ENCODE measurements around the gene PCK1.

PCK1 gene

GRCh38 chr20:57592263-57593092 is 31.6 kb downstream of the PCK1 start:
- Histone ChIP-seq H3K14ac (ENCODE audit: low read length in 2 of 2) (no peak overlapping the region), H3K23ac (ENCODE audit: low read length in 2 of 2) (no peak overlapping the region), H3K4me2 (ENCODE audit: low read length, poor library complexity, severe bottlenecking) (no peak overlapping the region), H2BK120ac (ENCODE audit: low read depth, low read length) (no peak overlapping the region), H3K36me3 (ENCODE audit: control insufficient read depth in 1 of 2, insufficient read depth in 2 of 2, low read depth in 1 of 2, low read length in 2 of 2) (no peaks in the 10 kb centered on the region), H3K27me3 (ENCODE audit: control insufficient read depth in 1 of 2, insufficient read depth in 1 of 2, low read length in 2 of 2) (peaks cover 17 to 53% of the 10 kb centered on the region in 2 experiments), H3K4me1 (ENCODE audit: control insufficient read depth, insufficient read depth, low read depth, low read length) (peaks cover 4% of the 10 kb centered on the region), H3K4ac (ENCODE audit: low read depth in 1 of 2, low read length in 2 of 2) (no peak overlapping the region), H4K91ac (ENCODE audit: low read length) (no peak overlapping the region), H2BK5ac (ENCODE audit: low read depth, low read length, poor library complexity, severe bottlenecking) (no peak overlapping the region), H2BK15ac (ENCODE audit: low read depth, poor library complexity, severe bottlenecking) (no peak overlapping the region), H2AFZ (ENCODE audit: low read depth, low read length) (no peak overlapping the region), H3K18ac (ENCODE audit: low read depth in 1 of 2, low read length in 2 of 2) (no peak overlapping the region), H3K79me1 (replicated peaks; ENCODE audit: low read length, poor library complexity, severe bottlenecking) (no peaks in the 10 kb centered on the region), H3K9ac (ENCODE audit: low read length) (no peak overlapping the region), H4K8ac (ENCODE audit: low read length) (no peak overlapping the region), H2BK12ac (ENCODE audit: low read length in 2 of 2) (no peak overlapping the region), H3K27ac (ENCODE audit: low read length, poor library complexity, severe bottlenecking) (no peak overlapping the region), H3K9me3 (ENCODE audit: control insufficient read depth, low read length) (peaks cover 6% of the 10 kb centered on the region), H2AK5ac (ENCODE audit: low read length, severe bottlenecking) (no peak overlapping the region), H3K4me3 (ENCODE audit: insufficient read depth in 1 of 2, low read depth in 1 of 2, low read length in 2 of 2) (no peak overlapping the region)
- no peak for DNase-seq
- 85% methylated on average over 21 of the region's 22 CpGs for WGBS

- H2BK12ac ChIP-seq (ENCODE audit: low read length in 2 of 2): no peak overlapping the region
Observed at GRCh38 chr20:57593134-57593886, 32.4 kb downstream of the PCK1 start.

GRCh38 chr20:57594092-57594951 is 33.4 kb downstream of the PCK1 start:
- Histone ChIP-seq H4K91ac (ENCODE audit: low read length) (no peak overlapping the region), H2AK5ac (ENCODE audit: low read length, severe bottlenecking) (no peak overlapping the region), H2AFZ (ENCODE audit: low read depth, low read length) (no peak overlapping the region), H3K36me3 (ENCODE audit: control insufficient read depth in 1 of 2, insufficient read depth in 2 of 2, low read depth in 1 of 2, low read length in 2 of 2) (no peaks in the 10 kb centered on the region), H2BK15ac (ENCODE audit: low read depth, poor library complexity, severe bottlenecking) (no peak overlapping the region), H2BK120ac (ENCODE audit: low read depth, low read length) (no peak overlapping the region), H3K4ac (ENCODE audit: low read depth in 1 of 2, low read length in 2 of 2) (no peak overlapping the region), H4K8ac (ENCODE audit: low read length) (no peak overlapping the region), H3K18ac (ENCODE audit: low read depth in 1 of 2, low read length in 2 of 2) (no peak overlapping the region), H2BK5ac (ENCODE audit: low read depth, low read length, poor library complexity, severe bottlenecking) (no peak overlapping the region), H3K4me1 (ENCODE audit: control insufficient read depth, insufficient read depth, low read depth, low read length) (peaks cover 4% of the 10 kb centered on the region), H3K79me1 (replicated peaks; ENCODE audit: low read length, poor library complexity, severe bottlenecking) (no peaks in the 10 kb centered on the region), H2BK12ac (ENCODE audit: low read length in 2 of 2) (no peak overlapping the region), H3K27ac (ENCODE audit: low read length, poor library complexity, severe bottlenecking) (no peak overlapping the region), H3K14ac (ENCODE audit: low read length in 2 of 2) (no peak overlapping the region), H3K9ac (ENCODE audit: low read length) (no peak overlapping the region), H3K4me3 (ENCODE audit: insufficient read depth in 1 of 2, low read depth in 1 of 2, low read length in 2 of 2) (no peak overlapping the region), H3K27me3 (ENCODE audit: control insufficient read depth in 1 of 2, insufficient read depth in 1 of 2, low read length in 2 of 2) (peaks cover 34 to 59% of the 10 kb centered on the region in 2 experiments), H3K23ac (ENCODE audit: low read length in 2 of 2) (no peak overlapping the region), H3K9me3 (ENCODE audit: control insufficient read depth, low read length) (no peaks in the 10 kb centered on the region), H3K4me2 (ENCODE audit: low read length, poor library complexity, severe bottlenecking) (no peak overlapping the region)
- WGBS: 52% methylated on average over 17 of the region's 27 CpGs
- DNase-seq: peak; percentile 30

More at GRCh38 chr20:57593134-57593886, 32.4 kb downstream of the PCK1 start:
- H2BK5ac ChIP-seq (ENCODE audit: low read depth, low read length, poor library complexity, severe bottlenecking): no peak overlapping the region
- no peak overlapping the region for H3K18ac ChIP-seq (ENCODE audit: low read depth in 1 of 2, low read length in 2 of 2)
- no peak overlapping the region for H2BK15ac ChIP-seq (ENCODE audit: low read depth, poor library complexity, severe bottlenecking)
- H3K4me2 ChIP-seq (ENCODE audit: low read length, poor library complexity, severe bottlenecking): no peak overlapping the region
- no peak overlapping the region for H3K4me3 ChIP-seq (ENCODE audit: insufficient read depth in 1 of 2, low read depth in 1 of 2, low read length in 2 of 2)
- H3K9me3 ChIP-seq (ENCODE audit: control insufficient read depth, low read length): no peaks in the 10 kb centered on the region
- H3K14ac ChIP-seq (ENCODE audit: low read length in 2 of 2): no peak overlapping the region
- H3K23ac ChIP-seq (ENCODE audit: low read length in 2 of 2): no peak overlapping the region
- H4K8ac ChIP-seq (ENCODE audit: low read length): no peak overlapping the region
- H3K4me1 ChIP-seq (ENCODE audit: control insufficient read depth, insufficient read depth, low read depth, low read length): peaks cover 4% of the 10 kb centered on the region
- H4K91ac ChIP-seq (ENCODE audit: low read length): no peak overlapping the region
- no peak for DNase-seq
- no peak overlapping the region for H3K27ac ChIP-seq (ENCODE audit: low read length, poor library complexity, severe bottlenecking)
- peaks cover 26 to 59% of the 10 kb centered on the region in 2 experiments for H3K27me3 ChIP-seq (ENCODE audit: control insufficient read depth in 1 of 2, insufficient read depth in 1 of 2, low read length in 2 of 2)
- H3K79me1 ChIP-seq (replicated peaks; ENCODE audit: low read length, poor library complexity, severe bottlenecking): no peaks in the 10 kb centered on the region
- H2BK120ac ChIP-seq (ENCODE audit: low read depth, low read length): no peak overlapping the region
- H2AK5ac ChIP-seq (ENCODE audit: low read length, severe bottlenecking): no peak overlapping the region
- WGBS: 66% methylated on average over 17 of the region's 17 CpGs
- no peaks in the 10 kb centered on the region for H3K36me3 ChIP-seq (ENCODE audit: control insufficient read depth in 1 of 2, insufficient read depth in 2 of 2, low read depth in 1 of 2, low read length in 2 of 2)
- no peak overlapping the region for H2AFZ ChIP-seq (ENCODE audit: low read depth, low read length)
- H3K9ac ChIP-seq (ENCODE audit: low read length): no peak overlapping the region
- H3K4ac ChIP-seq (ENCODE audit: low read depth in 1 of 2, low read length in 2 of 2): no peak overlapping the region

Data from mesenchymal stem cell (in vitro differentiated cells and primary cell).